ENCODE measurements around the gene WWOX.

The WWOX gene

GRCh38 chr16:78620291-78620690 is 520.8 kb downstream of the WWOX start:
- ATAC-seq (no peak), DNase-seq (no peak)

GRCh38 chr16:78623796-78624195 is 524.3 kb downstream of the WWOX start:
- DNase-seq = no peak
- ATAC-seq = no peak

- DNase-seq = no peak
Measured at GRCh38 chr16:78624366-78624765, 524.9 kb downstream of the WWOX start.

GRCh38 chr16:78628461-78629045 is 529.1 kb downstream of the WWOX start:
- DNase-seq (no peak), ATAC-seq (no peak)

More at GRCh38 chr16:78624366-78624765, 524.9 kb downstream of the WWOX start:
- ATAC-seq = no peak

GRCh38 chr16:78629173-78629572 is 529.7 kb downstream of the WWOX start:
- DNase-seq (no peak), ATAC-seq (no peak)

- ATAC-seq (no peak), DNase-seq (no peak)
Measured at GRCh38 chr16:78630102-78630501, 530.6 kb downstream of the WWOX start.

- no peak for ATAC-seq
- DNase-seq = no peak
Measured at GRCh38 chr16:78633551-78633950, 534.1 kb downstream of the WWOX start.

GRCh38 chr16:78635807-78636206 is 536.4 kb downstream of the WWOX start:
- no peak for ATAC-seq

GRCh38 chr16:78638371-78638770 is 538.9 kb downstream of the WWOX start:
- DNase-seq = no peak

More at GRCh38 chr16:78635807-78636206, 536.4 kb downstream of the WWOX start:
- no peak for DNase-seq

GRCh38 chr16:78639775-78640174 is 540.3 kb downstream of the WWOX start:
- ATAC-seq = peak; percentile 66
- DNase-seq = no peak

More at GRCh38 chr16:78638371-78638770, 538.9 kb downstream of the WWOX start:
- no peak for ATAC-seq

GRCh38 chr16:78640886-78641285 is 541.4 kb downstream of the WWOX start:
- ATAC-seq (no peak), DNase-seq (no peak)

GRCh38 chr16:78641433-78641832 is 542.0 kb downstream of the WWOX start:
- DNase-seq (no peak), ATAC-seq (no peak)

- no peak for ATAC-seq
- no peak for DNase-seq
Measured at GRCh38 chr16:78642621-78643285, 543.3 kb downstream of the WWOX start.

GRCh38 chr16:78645657-78646056 is 546.2 kb downstream of the WWOX start:
- DNase-seq = no peak
- ATAC-seq = no peak

GRCh38 chr16:78647019-78647418 is 547.6 kb downstream of the WWOX start:
- no peak for ATAC-seq

GRCh38 chr16:78647491-78647890 is 548.0 kb downstream of the WWOX start:
- DNase-seq = no peak
- no peak for ATAC-seq

More at GRCh38 chr16:78647019-78647418, 547.6 kb downstream of the WWOX start:
- no peak for DNase-seq

- ATAC-seq = no peak
Measured at GRCh38 chr16:78648517-78648916, 549.1 kb downstream of the WWOX start.

GRCh38 chr16:78650339-78651074 is 551.1 kb downstream of the WWOX start:
- ATAC-seq = no peak
- DNase-seq = no peak

More at GRCh38 chr16:78648517-78648916, 549.1 kb downstream of the WWOX start:
- DNase-seq = no peak

- ATAC-seq (no peak), DNase-seq (no peak)
Measured at GRCh38 chr16:78654929-78655328, 555.5 kb downstream of the WWOX start.

- DNase-seq (no peak), ATAC-seq (no peak)
Measured at GRCh38 chr16:78655331-78656113, 556.1 kb downstream of the WWOX start.

GRCh38 chr16:78656887-78657286 is 557.4 kb downstream of the WWOX start:
- ATAC-seq = no peak
- DNase-seq = no peak

GRCh38 chr16:78659216-78659615 is 559.8 kb downstream of the WWOX start:
- no peak for ATAC-seq
- no peak for DNase-seq

Data from stimulated activated naive CD8-positive, alpha-beta T cell treated with anti-CD3 and anti-CD28 coated beads, Interleukin-15, Interleukin-2, amounts not matched to agents 100 U/mL and 50 U/mL, for 24 hours (primary cell).